B cell (primary cell): Measurements from ENCODE around the gene STPG4. TPM values are rescaled to one million over a fixed set of nuclear protein-coding genes. Genes with fewer than 3 reads are reported as not detected.

ENCODE experiments used
- ATAC-seq: fragments of 200-7000 bp; cut with Tn5 transposase; one replicate; pipeline ENCODE4 v1.10.0; 2021; ENCODE audit warnings: low read depth, mild to moderate bottlenecking, moderate number of reproducible peaks, moderate library complexity
- CTCF ChIA-PET: fragments of 350-600 bp; sonication (Branson Sonifier 250); formaldehyde crosslinking; loops from one replicate; lab custom pipeline; 2021; ENCODE audit warnings: antibody characterized with exemption, inconsistent platforms; lab: Charles Lee
- POLR2A ChIA-PET: fragments of 350-600 bp; sonication (Branson Sonifier 250); formaldehyde crosslinking; loops from one replicate; lab custom pipeline; 2021; ENCODE audit warnings: antibody characterized with exemption; lab: Charles Lee
- DNase-seq: peaks from one replicate; pipeline ENCODE4 v3.0.0; 2013
- H2AFZ ChIP-seq: 2 replicates; pipeline ENCODE4 v1.6.1; 2012; ENCODE audit warnings: mild to moderate bottlenecking, low read depth, low read length; ENCODE audit not compliant: insufficient read depth, poor library complexity, severe bottlenecking
- H3K27ac ChIP-seq, 2 donors: 1 replicate in 1 of 2; 2 replicates in 1 of 2; pipeline ENCODE4 v1.5.1; 2012 to 2013; ENCODE audit warnings: low read length in 2 of 2, mild to moderate bottlenecking in 2 of 2, moderate library complexity in 1 of 2
- H3K27me3 ChIP-seq, 4 experiments: fragments of 200-600 bp in 1 of 4; sonication (generic) in 1 of 4; replicated peaks in 1 of 4; 1 replicate in 2 of 4; 2 replicates in 2 of 4; pipeline versions ENCODE4 v1.6.1 to v1.7.0; 2013 to 2016; ENCODE audit warnings: low read length in 3 of 4, mild to moderate bottlenecking in 2 of 4, mixed read lengths in 1 of 4, moderate library complexity in 1 of 4; ENCODE audit not compliant: insufficient read depth in 4 of 4, control insufficient read depth in 3 of 4; ENCODE audit errors: control extremely low read depth in 1 of 4
- H3K36me3 ChIP-seq, 2 experiments: replicated peaks in 1 of 2; 1 replicate in 1 of 2; 2 replicates in 1 of 2; pipeline versions ENCODE4 v1.6.1 to v1.7.1; 2013; ENCODE audit warnings: low read length in 1 of 2; ENCODE audit not compliant: insufficient read depth in 2 of 2, control insufficient read depth in 1 of 2; ENCODE audit errors: control extremely low read depth in 1 of 2, extremely low read depth in 1 of 2
- H3K4me1 ChIP-seq, 2 donors: fragments of 200-600 bp in 1 of 2; sonication (generic) in 1 of 2; 1 replicate in 1 of 2; 2 replicates in 1 of 2; pipeline versions ENCODE4 v1.5.1 to v1.6.1; 2013 to 2017; ENCODE audit warnings: low read length in 2 of 2; ENCODE audit not compliant: control insufficient read depth in 2 of 2, insufficient read depth in 2 of 2
- H3K4me2 ChIP-seq: replicated peaks from 2 replicates; pipeline ENCODE3; 2012; ENCODE audit warnings: mild to moderate bottlenecking, low read depth, low read length; ENCODE audit not compliant: poor library complexity, severe bottlenecking
- H3K4me3 ChIP-seq, 5 experiments: fragments of 200-600 bp in 1 of 5; sonication (generic) in 1 of 5; 1 replicate in 3 of 5; 2 replicates in 2 of 5; pipeline versions ENCODE4 v1.5.1 to v1.7.0; 2011 to 2016; ENCODE audit warnings: low read length in 4 of 5, mild to moderate bottlenecking in 4 of 5, low read depth in 2 of 5, control low read depth in 1 of 5, moderate library complexity in 1 of 5; ENCODE audit not compliant: insufficient read depth in 1 of 5; ENCODE audit errors: control extremely low read depth in 1 of 5, extremely low read depth in 1 of 5
- H3K79me2 ChIP-seq: fragments of 200-600 bp; sonication (generic); one replicate; pipeline ENCODE4 v1.6.0; 2016; ENCODE audit warnings: low read length; ENCODE audit not compliant: control insufficient read depth, insufficient read depth
- H3K9ac ChIP-seq: fragments of 200-600 bp; sonication (generic); 2 replicates; pipeline ENCODE4 v1.6.1; 2017; ENCODE audit warnings: mild to moderate bottlenecking, low read length, moderate library complexity
- H3K9me3 ChIP-seq, 3 donors: one replicate each; pipeline versions ENCODE4 v1.6.1 to v1.7.1; 2013; ENCODE audit warnings: low read length in 2 of 3; ENCODE audit not compliant: control insufficient read depth in 2 of 3, insufficient read depth in 1 of 3; ENCODE audit errors: control extremely low read depth in 1 of 3
- H4K20me1 ChIP-seq: 2 replicates; pipeline ENCODE4 v1.6.0; 2012; ENCODE audit warnings: mild to moderate bottlenecking, low read length; ENCODE audit not compliant: insufficient read depth, control insufficient read depth, poor library complexity, severe bottlenecking
- H3K27ac Mint-ChIP-seq: one replicate; pipeline ENCODE4 v1.8.0; 2021; ENCODE audit warnings: mixed read lengths
- H3K27me3 Mint-ChIP-seq: one replicate; pipeline ENCODE4 v1.8.0; 2021; ENCODE audit warnings: mixed read lengths
- H3K4me1 Mint-ChIP-seq: one replicate; pipeline ENCODE4 v1.8.0; 2021; ENCODE audit warnings: mixed read lengths
- H3K4me3 Mint-ChIP-seq: one replicate; pipeline ENCODE4 v1.8.0; 2021; ENCODE audit warnings: mixed read lengths
- H3K9me3 Mint-ChIP-seq: one replicate; pipeline ENCODE4 v1.8.0; 2022; ENCODE audit warnings: mixed read lengths; ENCODE audit not compliant: insufficient read depth
- EZH2 ChIP-seq: IDR thresholded peaks from 2 replicates; pipeline ENCODE4 v1.6.1; 2012; ENCODE audit warnings: borderline replicate concordance, low read depth, mild to moderate bottlenecking, moderate library complexity, low read length; ENCODE audit not compliant: insufficient read depth, poor library complexity, severe bottlenecking
- WGBS: methylation state at CpG from one replicate; pipeline ENCODE4 v1.1.5; 2013; ENCODE audit warnings: missing lambda C conversion rate; ENCODE audit not compliant: insufficient coverage; 5-methylcytosine and 5-hydroxymethylcytosine counted together
- intact Hi-C: fragments of 100-400 bp; cut with micrococcal nuclease; formaldehyde crosslinking; loops from one replicate; pipeline ENCODE4 v1.10.0; 2022
- polyA plus RNA-seq: library from polyadenylated mRNA; depleted of rRNA; stranded (reverse); fragments of >200 nt; gene quantifications from 2 replicates; pipeline ENCODE4 v1.2.3, GENCODE V29; 2012
- total RNA-seq, 2 donors: library from RNA; stranded (reverse); fragments of 120-200 nt in 1 of 2; gene quantifications; 1 replicate in 1 of 2; 2 replicates in 1 of 2; pipeline versions ENCODE4 v1.2.3 to v1.2.4, GENCODE V29; 2013 to 2022
- TF ChIP-seq, protein P1 (sequence below): fragments of 200-600 bp; IDR thresholded peaks from one replicate; pipeline ENCODE4 v1.8.0; 2022; ENCODE audit warnings: antibody characterized with exemption, mild to moderate bottlenecking

Gene STPG4
- total and polyA plus RNA-seq, 2 donors (not counting 1 experiment from before 2014, with no cell fraction given), result 0.31 to 0.79 TPM

- intact Hi-C loops, result no loop called here
- TF ChIP-seq, protein P1, sequence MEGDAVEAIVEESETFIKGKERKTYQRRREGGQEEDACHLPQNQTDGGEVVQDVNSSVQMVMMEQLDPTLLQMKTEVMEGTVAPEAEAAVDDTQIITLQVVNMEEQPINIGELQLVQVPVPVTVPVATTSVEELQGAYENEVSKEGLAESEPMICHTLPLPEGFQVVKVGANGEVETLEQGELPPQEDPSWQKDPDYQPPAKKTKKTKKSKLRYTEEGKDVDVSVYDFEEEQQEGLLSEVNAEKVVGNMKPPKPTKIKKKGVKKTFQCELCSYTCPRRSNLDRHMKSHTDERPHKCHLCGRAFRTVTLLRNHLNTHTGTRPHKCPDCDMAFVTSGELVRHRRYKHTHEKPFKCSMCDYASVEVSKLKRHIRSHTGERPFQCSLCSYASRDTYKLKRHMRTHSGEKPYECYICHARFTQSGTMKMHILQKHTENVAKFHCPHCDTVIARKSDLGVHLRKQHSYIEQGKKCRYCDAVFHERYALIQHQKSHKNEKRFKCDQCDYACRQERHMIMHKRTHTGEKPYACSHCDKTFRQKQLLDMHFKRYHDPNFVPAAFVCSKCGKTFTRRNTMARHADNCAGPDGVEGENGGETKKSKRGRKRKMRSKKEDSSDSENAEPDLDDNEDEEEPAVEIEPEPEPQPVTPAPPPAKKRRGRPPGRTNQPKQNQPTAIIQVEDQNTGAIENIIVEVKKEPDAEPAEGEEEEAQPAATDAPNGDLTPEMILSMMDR, result no peak
- no peak for TF ChIP-seq EZH2
- WGBS, result no CpG with 5 or more reads among the region's 2 CpGs
- ATAC-seq (no peak), DNase-seq (no peak)
- Histone ChIP-seq H3K9ac (no peak overlapping the region), H4K20me1 (no peaks in the 10 kb centered on the region), H3K27ac (no peak overlapping the region), H3K4me3 (no peak overlapping the region), H3K4me1 (no peaks in the 10 kb centered on the region), H3K4me2 (no peak overlapping the region), H3K79me2 (no peaks in the 10 kb centered on the region), H3K27me3 (no peaks in the 10 kb centered on the region), H2AFZ (no peak overlapping the region), H3K9me3 (peaks cover 0 to 13% (median 0%) of the 10 kb centered on the region in 3 donors), H3K36me3 (no peaks in the 10 kb centered on the region)
- no peak overlapping the region for H3K4me3 Mint-ChIP-seq
- no peak overlapping the region for H3K27ac Mint-ChIP-seq
- peaks cover 5% of the 10 kb centered on the region for H3K27me3 Mint-ChIP-seq
- H3K9me3 Mint-ChIP-seq, result peaks cover 3% of the 10 kb centered on the region
- no peaks in the 10 kb centered on the region for H3K4me1 Mint-ChIP-seq
- ChIA-PET POLR2A (no interaction called here), CTCF (no interaction called here)
Observed at GRCh38 chr2:47201224-47201623, 46.1 kb upstream of the STPG4 start.

DNA sequence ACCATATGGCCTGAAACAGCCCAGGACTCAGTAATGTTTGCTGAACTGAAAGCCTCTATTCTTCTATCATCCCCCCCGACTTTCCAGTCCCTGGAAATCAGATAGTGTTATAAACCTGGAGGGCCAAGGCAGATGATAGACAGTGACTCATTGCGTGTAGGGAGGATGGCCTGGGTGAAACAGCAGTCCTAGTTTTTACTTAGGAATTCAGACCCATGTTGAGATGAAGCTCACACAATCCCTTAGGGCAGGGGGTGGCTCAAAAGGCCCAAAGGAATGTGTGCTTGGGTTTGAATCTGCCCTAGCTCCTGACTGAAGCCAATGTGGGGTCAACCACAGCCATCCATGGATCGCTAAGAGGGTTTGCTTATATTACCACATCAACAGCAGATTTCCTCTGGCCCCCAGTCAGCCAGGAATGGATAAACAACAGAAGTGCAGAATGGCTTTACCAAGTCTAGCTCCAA, 43.9 kb upstream of the STPG4 start:
- no peak overlapping the region for H3K4me3 ChIP-seq
- TF ChIP-seq EZH2, result no peak
- TF ChIP-seq, protein P1, result no peak
- 100% methylated on average over 2 of the region's 3 CpGs for WGBS
- H3K27ac Mint-ChIP-seq, result no peak overlapping the region
- H3K9ac ChIP-seq, result no peak overlapping the region
- no peaks in the 10 kb centered on the region for H3K4me1 ChIP-seq
- H3K9me3 ChIP-seq, result peaks cover 0 to under 1% (median 0%) of the 10 kb centered on the region in 3 donors
- no peaks in the 10 kb centered on the region for H4K20me1 ChIP-seq
- intact Hi-C loops, result no loop called here
- no peak for ATAC-seq
- H3K79me2 ChIP-seq, result no peaks in the 10 kb centered on the region
- peaks cover 5% of the 10 kb centered on the region for H3K27me3 Mint-ChIP-seq
- H3K4me1 Mint-ChIP-seq, result no peaks in the 10 kb centered on the region
- DNase-seq, result no peak
- ChIA-PET CTCF (no interaction called here), POLR2A (no interaction called here)
- no peak overlapping the region for H3K4me2 ChIP-seq
- peaks cover 2% of the 10 kb centered on the region for H3K9me3 Mint-ChIP-seq
- no peak overlapping the region for H3K4me3 Mint-ChIP-seq
- H2AFZ ChIP-seq, result no peak overlapping the region
- no peak overlapping the region for H3K27ac ChIP-seq
- H3K36me3 ChIP-seq, result no peaks in the 10 kb centered on the region
- H3K27me3 ChIP-seq, result no peaks in the 10 kb centered on the region
